ENCODE measurements around the gene PARP6. TPM values are rescaled to one million over a fixed set of nuclear protein-coding genes. Genes with fewer than 3 reads are reported as not detected.

The PARP6 gene
- total and polyA plus RNA-seq, 2 of the 8 experiments (the other 6 are each of a cell fraction or from before 2014, with no cell fraction given) = 39.8 to 45.3 TPM

GRCh38 chr15:72289597-72290325 lies 17.4 kb upstream of the PARP6 start:
- Histone ChIP-seq H2AFZ (ENCODE audit: low read length) (no peak overlapping the region), H3K23ac (ENCODE audit: insufficient read length) (no peak overlapping the region), H2BK20ac (ENCODE audit: low read length) (no peak overlapping the region), H2AK5ac (ENCODE audit: low read depth, low read length) (no peak overlapping the region), H3K36me3 (ENCODE audit: control insufficient read depth in 2 of 4, insufficient read depth in 4 of 4, low read length in 3 of 4) (no peaks in the 10 kb centered on the region), H3K9ac (replicated peaks in 1 of 4; ENCODE audit: extremely low read depth in 1 of 4, low read depth in 3 of 4, low read length in 3 of 4) (no peak overlapping the region), H2BK5ac (ENCODE audit: low read depth, low read length) (no peak overlapping the region), H3K79me2 (ENCODE audit: control insufficient read depth in 1 of 2, insufficient read depth in 2 of 2, low read length in 2 of 2) (no peaks in the 10 kb centered on the region), H3K27me3 (replicated peaks in 1 of 4; ENCODE audit: control insufficient read depth in 3 of 4, extremely low read depth in 1 of 4, insufficient read depth in 3 of 4, low read length in 3 of 4) (peaks cover 0 to 2% (median 0%) of the 10 kb centered on the region in 4 experiments; a peak in 1 of 7 replicates), H2BK12ac (ENCODE audit: low read depth, low read length) (no peak overlapping the region), H3K4me2 (ENCODE audit: insufficient read depth in 1 of 2, low read depth in 2 of 2, low read length in 2 of 2) (no peak overlapping the region), H2BK15ac (ENCODE audit: low read length) (no peak overlapping the region), H4K5ac (ENCODE audit: insufficient read length, low read depth, low read length) (no peak overlapping the region), H4K20me1 (replicated peaks in 1 of 2; ENCODE audit: control insufficient read depth in 1 of 2, insufficient read depth in 2 of 2, low read length in 2 of 2) (no peaks in the 10 kb centered on the region), H3K79me1 (ENCODE audit: low read depth, low read length) (no peaks in the 10 kb centered on the region), H4K8ac (ENCODE audit: extremely low read depth, insufficient read depth, low read length) (peak overlapping the region; percentile 30; the same call in 1 of the 2 replicates), H3K18ac (ENCODE audit: extremely low read depth, low read length) (no peak overlapping the region), H3K14ac (ENCODE audit: insufficient read length) (no peak overlapping the region), H2BK120ac (replicated peaks; ENCODE audit: low read depth, low read length) (no peak overlapping the region), H3K4me1 (replicated peaks in 1 of 4; ENCODE audit: control insufficient read depth in 3 of 4, insufficient read depth in 4 of 4, low read length in 3 of 4) (no peaks in the 10 kb centered on the region), H3K27ac (ENCODE audit: low read depth, low read length) (no peak overlapping the region), H3K4ac (replicated peaks; ENCODE audit: insufficient read length, low read depth, low read length) (no peak overlapping the region), H4K91ac (replicated peaks; ENCODE audit: insufficient read length, low read length) (no peak overlapping the region), H3K23me2 (ENCODE audit: low read depth, low read length) (no peaks in the 10 kb centered on the region), H3K9me3 (ENCODE audit: insufficient read depth in 2 of 2, low read depth in 1 of 2, low read length in 1 of 2) (no peaks in the 10 kb centered on the region), H3K4me3 (ENCODE audit: extremely low read depth in 1 of 4, insufficient read depth in 2 of 4, low read depth in 3 of 4, low read length in 4 of 4) (no peak overlapping the region), H3K56ac (replicated peaks; ENCODE audit: insufficient read length, low read depth, low read length) (no peak overlapping the region)
- no peak for DNase-seq (ENCODE audit: low read depth in 1 of 2, low spot score in 2 of 2)
- 94% methylated on average over 40 of the region's 52 CpGs; no CpG with 5 or more reads in 1 of the 2 experiments for WGBS, 2 experiments (ENCODE audit: extremely low coverage in 1 of 2, insufficient coverage in 1 of 2, insufficient read length in 1 of 2, insufficient replicate concordance in 2 of 2, low coverage in 1 of 2, low lambda C conversion rate in 2 of 2, missing lambda C conversion rate in 1 of 2)
- CTCF ChIA-PET (ENCODE audit: partially characterized antibody) = interaction anchor here (0.7 to 2.5 kb wide), 5 partner anchors 11 to 432 kb away, joined by 3 to 6 read pairs (median 4); partner anchors contain the start of gene GRAMD2A
- FAIRE-seq = no peak
- POLR2A ChIA-PET (ENCODE audit: partially characterized antibody) = no interaction called here
- TF ChIP-seq HDAC2 (IDR thresholded peaks at IDR 0.05; ENCODE audit: borderline replicate concordance in 1 of 2, low read depth in 2 of 2, low read length in 2 of 2) (no peak), GABPA (IDR thresholded peaks at IDR 0.05; ENCODE audit: borderline replicate concordance, insufficient read depth, low read length) (no peak), HDAC6 (IDR thresholded peaks at IDR 0.05; ENCODE audit: low read depth, low read length) (no peak), USF2 (IDR thresholded peaks at IDR 0.05; ENCODE audit: low read length) (no peak), CHD2 (IDR thresholded peaks at IDR 0.05; ENCODE audit: low read length) (no peak), SIN3A (conservative IDR thresholded peaks at IDR 0.05 in 1 of 2, IDR thresholded peaks at IDR 0.05 in 1 of 2; ENCODE audit: low read depth in 1 of 2, low read length in 2 of 2) (no peak), RFX5 (IDR thresholded peaks at IDR 0.05; ENCODE audit: borderline replicate concordance, low read depth, low read length) (no peak), MAFK (IDR thresholded peaks at IDR 0.05; ENCODE audit: low read depth, low read length) (no peak), POU5F1 (IDR thresholded peaks at IDR 0.05; ENCODE audit: low read depth, low read length) (no peak)
- TF ChIP-seq, protein P1, sequence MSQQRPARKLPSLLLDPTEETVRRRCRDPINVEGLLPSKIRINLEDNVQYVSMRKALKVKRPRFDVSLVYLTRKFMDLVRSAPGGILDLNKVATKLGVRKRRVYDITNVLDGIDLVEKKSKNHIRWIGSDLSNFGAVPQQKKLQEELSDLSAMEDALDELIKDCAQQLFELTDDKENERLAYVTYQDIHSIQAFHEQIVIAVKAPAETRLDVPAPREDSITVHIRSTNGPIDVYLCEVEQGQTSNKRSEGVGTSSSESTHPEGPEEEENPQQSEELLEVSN (IDR thresholded peaks at IDR 0.05) = no peak

Measured in H1 (cell line).